ENCODE measurements around the gene ZC3H7B.

The ZC3H7B gene

GRCh38 chr22:41381329-41382097 lies 80.2 kb downstream of the ZC3H7B start, which contains the start of gene TEF:
TSS of gene TEF (plus strand) at chr22:41381942. CDS start at chr22:41382045, 103 bp downstream.
- peak within 1 kb of the TSS; percentile 70 for H3K4me3 ChIP-seq (ENCODE audit: low read depth, low read length, poor library complexity, severe bottlenecking)
- H3K4me2 ChIP-seq (ENCODE audit: low read length) = peak within 1 kb of the TSS; percentile 72
- no peaks in the 10 kb centered on the region for H3K9me2 ChIP-seq (ENCODE audit: low read depth, low read length)
- no peaks in the 10 kb centered on the region for H4K20me1 ChIP-seq (ENCODE audit: insufficient read depth, low read length)
- H3K36me3 ChIP-seq (ENCODE audit: insufficient read depth, low read length) = no peaks in the 10 kb centered on the region
- H3F3A ChIP-seq (ENCODE audit: insufficient read depth, low read length) = no peaks in the 10 kb centered on the region
- peaks cover 22% of the 10 kb centered on the region for H3K4me1 ChIP-seq (ENCODE audit: insufficient read depth, low read length, severe bottlenecking)
- H3K27me3 ChIP-seq (ENCODE audit: insufficient read depth, low read length) = no peaks in the 10 kb centered on the region; the same call in 1 of the 2 replicates
- no peak for TF ChIP-seq EZH2 (IDR thresholded peaks at IDR 0.05; ENCODE audit: borderline replicate concordance, low read length)
- no peak for TF ChIP-seq CTCF (IDR thresholded peaks at IDR 0.05; ENCODE audit: low read length)
- peak within 1 kb of the TSS; percentile 77 for H3K27ac ChIP-seq (ENCODE audit: low read depth, low read length, poor library complexity, severe bottlenecking)
- no peaks in the 10 kb centered on the region for H3K9me3 ChIP-seq (ENCODE audit: low read length)
- H2AFZ ChIP-seq (ENCODE audit: low read length) = no peak within 1 kb of the TSS
- H3K9ac ChIP-seq (ENCODE audit: low read length) = peak within 1 kb of the TSS; percentile 78
- no peaks in the 10 kb centered on the region for H3K79me2 ChIP-seq (ENCODE audit: insufficient read depth, low read length)

- peak overlapping the region; percentile 72 for H3K4me2 ChIP-seq (ENCODE audit: low read length)
- no peaks in the 10 kb centered on the region; the same call in 1 of the 2 replicates for H3K27me3 ChIP-seq (ENCODE audit: insufficient read depth, low read length)
- peak overlapping the region; percentile 70 for H3K4me3 ChIP-seq (ENCODE audit: low read depth, low read length, poor library complexity, severe bottlenecking)
- peaks cover under 1% of the 10 kb centered on the region; the same call in 1 of the 2 replicates for H3K36me3 ChIP-seq (ENCODE audit: insufficient read depth, low read length)
- H3F3A ChIP-seq (ENCODE audit: insufficient read depth, low read length) = no peaks in the 10 kb centered on the region
- peak overlapping the region; percentile 29 for H3K27ac ChIP-seq (ENCODE audit: low read depth, low read length, poor library complexity, severe bottlenecking)
- H3K9me2 ChIP-seq (ENCODE audit: low read depth, low read length) = no peaks in the 10 kb centered on the region
- H2AFZ ChIP-seq (ENCODE audit: low read length) = no peak overlapping the region
- H3K9me3 ChIP-seq (ENCODE audit: low read length) = no peaks in the 10 kb centered on the region
- no peaks in the 10 kb centered on the region for H3K79me2 ChIP-seq (ENCODE audit: insufficient read depth, low read length)
- TF ChIP-seq EZH2 (IDR thresholded peaks at IDR 0.05; ENCODE audit: borderline replicate concordance, low read length) = no peak
- TF ChIP-seq CTCF (IDR thresholded peaks at IDR 0.05; ENCODE audit: low read length) = no peak
- no peaks in the 10 kb centered on the region for H4K20me1 ChIP-seq (ENCODE audit: insufficient read depth, low read length)
- peak overlapping the region; percentile 78 for H3K9ac ChIP-seq (ENCODE audit: low read length)
- H3K4me1 ChIP-seq (ENCODE audit: insufficient read depth, low read length, severe bottlenecking) = peaks cover 22% of the 10 kb centered on the region
Observed at GRCh38 chr22:41382098-41382578, 80.8 kb downstream of the ZC3H7B start.

GRCh38 chr22:41382610-41383009 lies 81.3 kb downstream of the ZC3H7B start:
- TF ChIP-seq CTCF (IDR thresholded peaks at IDR 0.05; ENCODE audit: low read length) (no peak), EZH2 (IDR thresholded peaks at IDR 0.05; ENCODE audit: borderline replicate concordance, low read length) (no peak)
- Histone ChIP-seq H3F3A (ENCODE audit: insufficient read depth, low read length) (no peaks in the 10 kb centered on the region), H3K9me3 (ENCODE audit: low read length) (no peaks in the 10 kb centered on the region), H3K9me2 (ENCODE audit: low read depth, low read length) (no peaks in the 10 kb centered on the region), H3K79me2 (ENCODE audit: insufficient read depth, low read length) (no peaks in the 10 kb centered on the region), H3K36me3 (ENCODE audit: insufficient read depth, low read length) (peaks cover 6% of the 10 kb centered on the region; the same call in 1 of the 2 replicates), H3K9ac (ENCODE audit: low read length) (peak overlapping the region; percentile 78), H3K27me3 (ENCODE audit: insufficient read depth, low read length) (no peaks in the 10 kb centered on the region; the same call in 1 of the 2 replicates), H3K4me1 (ENCODE audit: insufficient read depth, low read length, severe bottlenecking) (peaks cover 22% of the 10 kb centered on the region), H3K4me3 (ENCODE audit: low read depth, low read length, poor library complexity, severe bottlenecking) (peak overlapping the region; percentile 70), H3K27ac (ENCODE audit: low read depth, low read length, poor library complexity, severe bottlenecking) (peak overlapping the region; percentile 18), H2AFZ (ENCODE audit: low read length) (no peak overlapping the region), H3K4me2 (ENCODE audit: low read length) (peak overlapping the region; percentile 72), H4K20me1 (ENCODE audit: insufficient read depth, low read length) (no peaks in the 10 kb centered on the region)

Data from OCI-LY1 (cell line).